Endothelial cell of umbilical vein (primary cell): ENCODE results near the gene ZC3H18. TPM values are rescaled to one million over a fixed set of nuclear protein-coding genes. Genes with fewer than 3 reads are reported as not detected.

ENCODE experiments used
- BruUV-seq: library from RNA; stranded (reverse); fragments of 400-500 nt; replicated peaks from 2 replicates; lab custom pipeline; 2021; lab: Mats Ljungman, UMichigan
- CTCF ChIA-PET: fragments of 300-600, 350-600 bp; sonication (Branson Sonifier 250); formaldehyde crosslinking; loops from one replicate; lab custom pipeline; 2021; ENCODE audit warnings: antibody characterized with exemption, inconsistent platforms; lab: Charles Lee
- POLR2A ChIA-PET: fragments of 300-600, 350-600 bp; sonication (Branson Sonifier 250); formaldehyde crosslinking; loops from one replicate; lab custom pipeline; 2021; ENCODE audit warnings: antibody characterized with exemption, inconsistent platforms; lab: Charles Lee
- DNase-seq: peaks from one replicate; pipeline ENCODE4 v3.0.0-alpha.2; 2011; ENCODE audit warnings: low read depth, low spot score
- FAIRE-seq: peaks from 2 replicates; lab custom pipeline; 2011; peaks lifted over from hg19 to GRCh38; lab: Jason Lieb, UNC
- H2AFZ ChIP-seq: 2 replicates; pipeline ENCODE4 v1.6.0; 2012; ENCODE audit warnings: low read depth, low read length, control low read depth, inconsistent platforms
- H3K27ac ChIP-seq: 2 replicates; pipeline ENCODE4 v1.5.1; 2011; ENCODE audit warnings: low read depth, mild to moderate bottlenecking, control low read depth, low read length, moderate library complexity; ENCODE audit not compliant: insufficient read depth
- H3K27me3 ChIP-seq, 2 experiments: 2 replicates each; pipeline versions ENCODE4 v1.6.0 to v1.6.1; 2011; ENCODE audit warnings: low read length in 2 of 2, mixed read lengths in 1 of 2; ENCODE audit not compliant: control insufficient read depth in 2 of 2, insufficient read depth in 2 of 2
- H3K36me3 ChIP-seq, 2 experiments: 2 replicates in 1 of 2; 3 replicates in 1 of 2; pipeline ENCODE4 v1.5.1; 2011; ENCODE audit warnings: low read length in 2 of 2, mild to moderate bottlenecking in 1 of 2, moderate library complexity in 1 of 2; ENCODE audit not compliant: control insufficient read depth in 2 of 2, insufficient read depth in 2 of 2; ENCODE audit errors: extremely low read depth in 1 of 2
- H3K4me1 ChIP-seq: 3 replicates; pipeline ENCODE4 v1.5.1; 2011; ENCODE audit warnings: mild to moderate bottlenecking, low read length; ENCODE audit not compliant: control insufficient read depth, insufficient read depth; ENCODE audit errors: extremely low read depth
- H3K4me2 ChIP-seq: 2 replicates; pipeline ENCODE4 v1.6.1; 2011; ENCODE audit warnings: low read length, control low read depth, mixed read lengths; ENCODE audit not compliant: insufficient read depth
- H3K4me3 ChIP-seq, 3 experiments: fragments of 200-600 bp in 1 of 3; sonication (generic), shearing (Covaris generic) in 1 of 3; replicated peaks in 1 of 3; 2 replicates each; pipeline ENCODE4 v1.5.1; 2011 to 2016; ENCODE audit warnings: control low read depth in 3 of 3, low read length in 3 of 3, mild to moderate bottlenecking in 2 of 3, inconsistent platforms in 1 of 3, low read depth in 1 of 3, moderate library complexity in 1 of 3; ENCODE audit not compliant: insufficient read depth in 1 of 3
- H3K79me2 ChIP-seq: 2 replicates; pipeline ENCODE4 v1.6.0; 2012; ENCODE audit warnings: low read length, inconsistent platforms; ENCODE audit not compliant: control insufficient read depth, insufficient read depth
- H3K9ac ChIP-seq: replicated peaks from 2 replicates; pipeline ENCODE3; 2011; ENCODE audit warnings: low read length, control low read depth; ENCODE audit not compliant: insufficient read depth; ENCODE audit errors: extremely low read depth
- H3K9me1 ChIP-seq: replicated peaks from 3 replicates; pipeline ENCODE4 v1.6.0; 2011; ENCODE audit warnings: mild to moderate bottlenecking, low read length; ENCODE audit not compliant: control insufficient read depth, insufficient read depth; ENCODE audit errors: extremely low read depth
- H3K9me3 ChIP-seq: replicated peaks from 2 replicates; pipeline ENCODE4 v1.5.1; 2012; ENCODE audit warnings: low read length, inconsistent platforms; ENCODE audit not compliant: control insufficient read depth, insufficient read depth
- H4K20me1 ChIP-seq: replicated peaks from 2 replicates; pipeline ENCODE3; 2011; ENCODE audit warnings: mild to moderate bottlenecking, low read length; ENCODE audit not compliant: control insufficient read depth, insufficient read depth; ENCODE audit errors: extremely low read depth
- EZH2 ChIP-seq: IDR thresholded peaks from 2 replicates; pipeline ENCODE4 v1.6.1; 2012; ENCODE audit warnings: borderline replicate concordance, low read depth, mild to moderate bottlenecking, moderate library complexity, low read length, inconsistent platforms; ENCODE audit not compliant: severe bottlenecking
- FOS ChIP-seq: IDR thresholded peaks from 2 replicates; pipeline ENCODE4 v1.6.1; 2011; ENCODE audit warnings: mild to moderate bottlenecking, low read length, moderate library complexity, borderline replicate concordance; ENCODE audit not compliant: insufficient read depth
- GATA2 ChIP-seq: IDR thresholded peaks from 2 replicates; pipeline ENCODE4 v1.7.0; 2011; ENCODE audit warnings: low read depth, mild to moderate bottlenecking, moderate library complexity, mixed read lengths, low read length; ENCODE audit not compliant: insufficient read length, insufficient read depth
- JUN ChIP-seq: IDR thresholded peaks from 2 replicates; pipeline ENCODE4 v1.6.1; 2011; ENCODE audit warnings: borderline replicate concordance, low read depth; ENCODE audit not compliant: insufficient read length, insufficient read depth
- MYC ChIP-seq: IDR thresholded peaks from one replicate; pipeline ENCODE4 v1.6.1; 2011; ENCODE audit warnings: mild to moderate bottlenecking, low read depth, low read length
- POLR2A ChIP-seq: IDR thresholded peaks from 2 replicates; pipeline ENCODE4 v1.6.1; 2012; ENCODE audit warnings: low read depth, mild to moderate bottlenecking, control low read depth, low read length
- POLR2AphosphoS5 ChIP-seq: IDR thresholded peaks from 2 replicates; pipeline ENCODE4 v1.6.1; 2012; ENCODE audit warnings: low read depth, mild to moderate bottlenecking, control low read depth, low read length, moderate library complexity; ENCODE audit not compliant: insufficient read depth
- dilution Hi-C: fragments of 300-500 bp; cut with MboI; formaldehyde crosslinking; loops from one replicate; pipeline ENCODE4 v1.15.0; 2019; ENCODE audit warnings: low sequenced_read_pairs; ENCODE audit not compliant: extremely low pct_ligation_motif_present
- intact Hi-C: fragments of 100-400 bp; cut with micrococcal nuclease; formaldehyde crosslinking; loops from one replicate; pipeline ENCODE4 v1.10.0; 2022
- polyA plus RNA-seq, 4 experiments: library from polyadenylated mRNA; depleted of rRNA in 3 of 4; stranded (reverse) in 3 of 4; unstranded in 1 of 4; fragments of >200 nt; gene quantifications; 2 replicates each; pipeline versions ENCODE4 v1.2.1 to v1.2.3, GENCODE V29; 2011 to 2012; ENCODE audit warnings: missing spikeins in 1 of 4
- total RNA-seq: library from RNA; stranded (reverse); gene quantifications from 2 replicates; pipeline ENCODE4 v1.2.3, GENCODE V29; 2021
- TF ChIP-seq, protein P1 (sequence below): IDR thresholded peaks from 2 replicates; pipeline ENCODE4 v1.6.1; 2011; ENCODE audit not compliant: insufficient read depth, insufficient read length
- TF ChIP-seq, protein P2 (sequence below), 2 donors: IDR thresholded peaks; 1 replicate in 1 of 2; 2 replicates in 1 of 2; pipeline ENCODE4 v1.5.1; 2011; ENCODE audit warnings: low read length in 2 of 2, mild to moderate bottlenecking in 2 of 2, moderate library complexity in 2 of 2, control low read depth in 1 of 2, inconsistent platforms in 1 of 2, low read depth in 1 of 2; ENCODE audit not compliant: insufficient read depth in 1 of 2; ENCODE audit errors: extremely low read depth in 1 of 2

ZC3H18 gene
- total and polyA plus RNA-seq, 2 donors (not counting 3 experiments of a cell fraction or from before 2014, with no cell fraction given), result 12.1 to 52.8 TPM

GRCh38 chr16:88647178-88648070 lies 77.2 kb downstream of the ZC3H18 start:
- Histone ChIP-seq H3K79me2 (no peaks in the 10 kb centered on the region), H3K36me3 (no peaks in the 10 kb centered on the region), H3K9me3 (no peaks in the 10 kb centered on the region), H4K20me1 (no peaks in the 10 kb centered on the region), H3K9ac (no peak overlapping the region), H3K4me1 (peaks cover 13% of the 10 kb centered on the region), H3K4me3 (no peak overlapping the region), H3K4me2 (no peak overlapping the region), H3K27me3 (no peaks in the 10 kb centered on the region), H3K27ac (no peak overlapping the region), H3K9me1 (no peaks in the 10 kb centered on the region), H2AFZ (no peak overlapping the region)
- dilution Hi-C loops (no loop called here), intact Hi-C loops (no loop called here)
- FAIRE-seq, result no peak
- DNase-seq, result no peak
- TF ChIP-seq POLR2A, result no peak
- TF ChIP-seq, protein P1, sequence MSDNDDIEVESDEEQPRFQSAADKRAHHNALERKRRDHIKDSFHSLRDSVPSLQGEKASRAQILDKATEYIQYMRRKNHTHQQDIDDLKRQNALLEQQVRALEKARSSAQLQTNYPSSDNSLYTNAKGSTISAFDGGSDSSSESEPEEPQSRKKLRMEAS, result no peak
- no peak for TF ChIP-seq EZH2
- TF ChIP-seq FOS, result no peak
- TF ChIP-seq JUN, result no peak
- TF ChIP-seq POLR2AphosphoS5, result no peak
- TF ChIP-seq, protein P2, sequence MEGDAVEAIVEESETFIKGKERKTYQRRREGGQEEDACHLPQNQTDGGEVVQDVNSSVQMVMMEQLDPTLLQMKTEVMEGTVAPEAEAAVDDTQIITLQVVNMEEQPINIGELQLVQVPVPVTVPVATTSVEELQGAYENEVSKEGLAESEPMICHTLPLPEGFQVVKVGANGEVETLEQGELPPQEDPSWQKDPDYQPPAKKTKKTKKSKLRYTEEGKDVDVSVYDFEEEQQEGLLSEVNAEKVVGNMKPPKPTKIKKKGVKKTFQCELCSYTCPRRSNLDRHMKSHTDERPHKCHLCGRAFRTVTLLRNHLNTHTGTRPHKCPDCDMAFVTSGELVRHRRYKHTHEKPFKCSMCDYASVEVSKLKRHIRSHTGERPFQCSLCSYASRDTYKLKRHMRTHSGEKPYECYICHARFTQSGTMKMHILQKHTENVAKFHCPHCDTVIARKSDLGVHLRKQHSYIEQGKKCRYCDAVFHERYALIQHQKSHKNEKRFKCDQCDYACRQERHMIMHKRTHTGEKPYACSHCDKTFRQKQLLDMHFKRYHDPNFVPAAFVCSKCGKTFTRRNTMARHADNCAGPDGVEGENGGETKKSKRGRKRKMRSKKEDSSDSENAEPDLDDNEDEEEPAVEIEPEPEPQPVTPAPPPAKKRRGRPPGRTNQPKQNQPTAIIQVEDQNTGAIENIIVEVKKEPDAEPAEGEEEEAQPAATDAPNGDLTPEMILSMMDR (IDR thresholded peaks at IDR 0.05; ENCODE audit: extremely low read depth in 1 of 2, insufficient read depth in 1 of 2, low read depth in 1 of 2, low read length in 2 of 2), result no peak
- TF ChIP-seq MYC, result no peak
- no peak for TF ChIP-seq GATA2
- POLR2A ChIA-PET, result no interaction called here
- no TSS peak for BruUV-seq
- CTCF ChIA-PET, result no interaction called here
